Transverse colon (tissue), 3 donors: ENCODE results near the gene DHX16.

Experiments used
- POLR2A ChIP-seq: fragments of 450-650 bp; IDR thresholded peaks from one replicate; pipeline ENCODE4 v1.6.1; 2016; ENCODE audit warnings: antibody characterized with exemption, mild to moderate bottlenecking, moderate library complexity
- POLR2AphosphoS5 ChIP-seq, 3 donors: sonication (generic); formaldehyde crosslinking; IDR thresholded peaks; one replicate each; pipeline ENCODE4 v1.6.1; 2016; ENCODE audit warnings: antibody characterized with exemption in 3 of 3

- TF ChIP-seq POLR2AphosphoS5 (IDR thresholded peaks at IDR 0.05) (peak in 2 of 3 donors; percentile 89 to 91), POLR2A (peak; percentile 83)
These were observed 46.1 kb downstream of the DHX16 start, which contains the start of gene ATAT1 for GRCh38 chr6:30626484-30627366.
